Measurements from ENCODE around the gene TNK2.
"Not testable (repeated sequence)": the region's sequence is repeated elsewhere in the genome, so short reads cannot be mapped to it uniquely, and the experiment has no call there.

The TNK2 gene

GRCh38 chr3:195816276-195816913, 92.0 kb downstream of the TNK2 start:
- not testable (repeated sequence) for DNase-seq

GRCh38 chr3:195815169-195815771, 93.1 kb downstream of the TNK2 start:
- DNase-seq = no peak

GRCh38 chr3:195813916-195814640, 94.3 kb downstream of the TNK2 start:
- no peak for DNase-seq

Data from activated CD4-positive, alpha-beta T cell treated with anti-CD3 and anti-CD28 coated beads for 1 hour (primary cell).